ENCODE data around the gene ZMYND8. TPM values are rescaled to one million over a fixed set of nuclear protein-coding genes. Genes with fewer than 3 reads are reported as not detected.

The ZMYND8 gene
- total and polyA plus RNA-seq, 2 of the 8 experiments (the other 6 are each of a cell fraction or from before 2014, with no cell fraction given) = 50.5 to 163 TPM

DNA sequence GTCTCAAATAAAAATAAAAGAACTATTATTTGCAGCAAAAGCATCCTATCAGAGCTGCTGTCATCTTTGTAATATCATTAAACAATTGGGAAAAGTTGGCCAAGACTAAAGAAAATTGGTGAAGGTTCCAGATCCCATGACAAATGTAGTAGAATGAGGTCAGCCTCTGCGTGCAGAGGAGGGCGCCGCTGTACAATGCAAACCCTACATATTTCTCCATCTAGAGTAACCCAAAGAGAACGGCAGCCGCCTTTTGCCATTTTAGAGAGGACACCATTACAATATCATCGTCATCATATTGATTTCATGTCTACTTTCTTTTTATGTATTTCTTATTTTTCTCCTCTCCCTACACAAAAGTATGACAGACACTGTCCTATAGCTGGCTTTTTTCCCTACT lies 59.5 kb downstream of the ZMYND8 start:
- CTCF ChIA-PET (ENCODE audit: partially characterized antibody) = interaction anchor here (0.5 to 2.8 kb wide), 18 partner anchors 14 to 298 kb away, joined by 3 to 33 read pairs (median 3); no protein-coding TSS in a partner anchor
- no peak for DNase-seq (ENCODE audit: low read depth in 1 of 2, low spot score in 2 of 2)

More for the DNA sequence above, 59.5 kb downstream of the ZMYND8 start:
- H3K9me3 ChIP-seq (ENCODE audit: insufficient read depth in 2 of 2, low read depth in 1 of 2, low read length in 1 of 2) = no peaks in the 10 kb centered on the region
- no peak overlapping the region for H4K91ac ChIP-seq (replicated peaks; ENCODE audit: insufficient read length, low read length)
- H2BK5ac ChIP-seq (ENCODE audit: low read depth, low read length) = no peak overlapping the region
- H4K20me1 ChIP-seq (replicated peaks in 1 of 2; ENCODE audit: control insufficient read depth in 1 of 2, insufficient read depth in 2 of 2, low read length in 2 of 2) = no peaks in the 10 kb centered on the region
- no peak overlapping the region for H3K18ac ChIP-seq (ENCODE audit: extremely low read depth, low read length)
- no peak overlapping the region for H2BK15ac ChIP-seq (ENCODE audit: low read length)
- POLR2A ChIA-PET (ENCODE audit: partially characterized antibody) = interaction anchor here (0.7 to 0.9 kb wide), 2 partner anchors 13 to 42 kb away, joined by 3 read pairs; no protein-coding TSS in a partner anchor
- no peaks in the 10 kb centered on the region; the same call in 1 of the 2 replicates for H3K79me1 ChIP-seq (ENCODE audit: low read depth, low read length)
- no peak overlapping the region for H4K8ac ChIP-seq (ENCODE audit: extremely low read depth, insufficient read depth, low read length)
- no peak overlapping the region for H3K9ac ChIP-seq (replicated peaks in 1 of 4; ENCODE audit: extremely low read depth in 1 of 4, low read depth in 3 of 4, low read length in 3 of 4)
- no peak overlapping the region for H2BK12ac ChIP-seq (ENCODE audit: low read depth, low read length)
- H2BK120ac ChIP-seq (replicated peaks; ENCODE audit: low read depth, low read length) = no peak overlapping the region
- no peak overlapping the region for H3K56ac ChIP-seq (replicated peaks; ENCODE audit: insufficient read length, low read depth, low read length)
- H3K27ac ChIP-seq (ENCODE audit: low read depth, low read length) = no peak overlapping the region
- H2BK20ac ChIP-seq (ENCODE audit: low read length) = no peak overlapping the region
- 93% methylated on average over 6 of the region's 6 CpGs; no CpG with 5 or more reads in 1 of the 2 experiments for WGBS, 2 experiments (ENCODE audit: extremely low coverage in 1 of 2, insufficient coverage in 1 of 2, insufficient read length in 1 of 2, insufficient replicate concordance in 2 of 2, low coverage in 1 of 2, low lambda C conversion rate in 2 of 2, missing lambda C conversion rate in 1 of 2)
- no peak overlapping the region for H4K5ac ChIP-seq (ENCODE audit: insufficient read length, low read depth, low read length)
- peaks cover 23 to 82% (median 54%) of the 10 kb centered on the region in 4 experiments for H3K36me3 ChIP-seq (ENCODE audit: control insufficient read depth in 2 of 4, insufficient read depth in 4 of 4, low read length in 3 of 4)
- H2AK5ac ChIP-seq (ENCODE audit: low read depth, low read length) = no peak overlapping the region
- H3K79me2 ChIP-seq (ENCODE audit: control insufficient read depth in 1 of 2, insufficient read depth in 2 of 2, low read length in 2 of 2) = peaks cover 0 to 77% of the 10 kb centered on the region in 2 experiments; a peak in 2 of 4 replicates
- H3K4me3 ChIP-seq (ENCODE audit: extremely low read depth in 1 of 4, insufficient read depth in 2 of 4, low read depth in 3 of 4, low read length in 4 of 4) = no peak overlapping the region
- H3K23me2 ChIP-seq (ENCODE audit: low read depth, low read length) = no peaks in the 10 kb centered on the region
- H3K23ac ChIP-seq (ENCODE audit: insufficient read length) = no peak overlapping the region
- TF ChIP-seq ZNF274 (IDR thresholded peaks at IDR 0.05; ENCODE audit: borderline replicate concordance, extremely low read depth, low read length) (no peak), TAF7 (optimal IDR thresholded peaks at IDR 0.05; ENCODE audit: borderline replicate concordance, low read depth, low read length) (no peak), SRF (IDR thresholded peaks at IDR 0.05; ENCODE audit: low read depth, low read length) (no peak), RAD21 (IDR thresholded peaks at IDR 0.05 in 1 of 2, conservative IDR thresholded peaks at IDR 0.05 in 1 of 2; ENCODE audit: low read depth in 2 of 2, low read length in 2 of 2) (peak; percentile 59 to 68), GABPA (IDR thresholded peaks at IDR 0.05; ENCODE audit: borderline replicate concordance, insufficient read depth, low read length) (no peak), CHD1 (IDR thresholded peaks at IDR 0.05; ENCODE audit: low read depth, low read length) (no peak), RFX5 (IDR thresholded peaks at IDR 0.05; ENCODE audit: borderline replicate concordance, low read depth, low read length) (no peak), CTCF (IDR thresholded peaks at IDR 0.05; ENCODE audit: control extremely low read depth in 1 of 3, insufficient read depth in 1 of 3, low read depth in 1 of 3, low read length in 3 of 3) (peak; percentile 19 to 36 (median 26); a peak in 3 of 4 replicates)
- TF ChIP-seq, protein P1, sequence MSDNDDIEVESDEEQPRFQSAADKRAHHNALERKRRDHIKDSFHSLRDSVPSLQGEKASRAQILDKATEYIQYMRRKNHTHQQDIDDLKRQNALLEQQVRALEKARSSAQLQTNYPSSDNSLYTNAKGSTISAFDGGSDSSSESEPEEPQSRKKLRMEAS (IDR thresholded peaks at IDR 0.05) = no peak
- H3K14ac ChIP-seq (ENCODE audit: insufficient read length) = no peak overlapping the region
- H3K4ac ChIP-seq (replicated peaks; ENCODE audit: insufficient read length, low read depth, low read length) = no peak overlapping the region
- H3K4me1 ChIP-seq (replicated peaks in 1 of 4; ENCODE audit: control insufficient read depth in 3 of 4, insufficient read depth in 4 of 4, low read length in 3 of 4) = peaks cover 0 to 9% (median 0%) of the 10 kb centered on the region in 4 experiments; a peak in 1 of 7 replicates
- H3K4me2 ChIP-seq (ENCODE audit: insufficient read depth in 1 of 2, low read depth in 2 of 2, low read length in 2 of 2) = no peak overlapping the region
- H2AFZ ChIP-seq (ENCODE audit: low read length) = no peak overlapping the region
- H3K27me3 ChIP-seq (replicated peaks in 1 of 4; ENCODE audit: control insufficient read depth in 3 of 4, extremely low read depth in 1 of 4, insufficient read depth in 3 of 4, low read length in 3 of 4) = no peaks in the 10 kb centered on the region
- no peak for FAIRE-seq

Measured in H1 (cell line).